H9 (cell line): ENCODE data around the gene RAET1G. TPM values are rescaled to one million over a fixed set of nuclear protein-coding genes. Genes with fewer than 3 reads are reported as not detected.

ENCODE experiments used
- DNase-seq: peaks from one replicate; pipeline ENCODE4 v3.0.0-alpha.2; 2017
- H2AFZ ChIP-seq: one replicate; pipeline ENCODE4 v1.6.1; 2013; ENCODE audit warnings: mild to moderate bottlenecking, low read length, control low read depth, moderate library complexity
- H2AK5ac ChIP-seq: 2 replicates; pipeline ENCODE4 v1.6.1; 2013; ENCODE audit warnings: low read length, control low read depth, mixed read lengths; ENCODE audit not compliant: insufficient read length
- H2BK120ac ChIP-seq: one replicate; pipeline ENCODE4 v1.6.1; 2013; ENCODE audit warnings: low read depth, mild to moderate bottlenecking, low read length, control low read depth, inconsistent platforms; ENCODE audit not compliant: poor library complexity, severe bottlenecking
- H2BK12ac ChIP-seq: 2 replicates; pipeline ENCODE4 v1.6.1; 2013; ENCODE audit warnings: low read length, control low read depth, mixed read lengths, low read depth; ENCODE audit not compliant: insufficient read length
- H2BK15ac ChIP-seq: 2 replicates; pipeline ENCODE4 v1.6.1; 2013; ENCODE audit warnings: low read depth, low read length, control low read depth
- H2BK20ac ChIP-seq: one replicate; pipeline ENCODE4 v1.6.1; 2013; ENCODE audit warnings: low read depth, mild to moderate bottlenecking, low read length, control low read depth, inconsistent platforms; ENCODE audit not compliant: poor library complexity, severe bottlenecking
- H2BK5ac ChIP-seq: 2 replicates; pipeline ENCODE4 v1.6.1; 2013; ENCODE audit warnings: low read length, control low read depth, mixed read lengths; ENCODE audit not compliant: insufficient read length
- H3K14ac ChIP-seq: 2 replicates; pipeline ENCODE4 v1.6.1; 2013; ENCODE audit warnings: low read length, control low read depth; ENCODE audit not compliant: insufficient read depth
- H3K18ac ChIP-seq: 2 replicates; pipeline ENCODE4 v1.6.1; 2013; ENCODE audit warnings: low read depth, mild to moderate bottlenecking, mixed read lengths, low read length, control low read depth; ENCODE audit not compliant: insufficient read length
- H3K23ac ChIP-seq: 2 replicates; pipeline ENCODE4 v1.6.1; 2013; ENCODE audit warnings: low read length, control low read depth, mixed read lengths, low read depth; ENCODE audit not compliant: insufficient read length
- H3K23me2 ChIP-seq: 2 replicates; pipeline ENCODE4 v1.6.1; 2013; ENCODE audit warnings: low read depth, mild to moderate bottlenecking, mixed read lengths, low read length, control low read depth; ENCODE audit not compliant: insufficient read length, poor library complexity, severe bottlenecking
- H3K27ac ChIP-seq: 2 replicates; pipeline ENCODE4 v1.5.1; 2013; ENCODE audit warnings: low read length, control low read depth, mixed read lengths, low read depth; ENCODE audit not compliant: insufficient read length
- H3K27me3 ChIP-seq: 2 replicates; pipeline ENCODE4 v1.6.1; 2013; ENCODE audit warnings: low read length, control low read depth, inconsistent platforms; ENCODE audit not compliant: insufficient read depth
- H3K4ac ChIP-seq: 2 replicates; pipeline ENCODE4 v1.6.1; 2013; ENCODE audit warnings: low read depth, mild to moderate bottlenecking, control low read depth, inconsistent platforms, low read length, moderate library complexity
- H3K4me1 ChIP-seq: 2 replicates; pipeline ENCODE4 v1.6.1; 2013; ENCODE audit warnings: low read length, control low read depth, inconsistent platforms; ENCODE audit not compliant: insufficient read depth
- H3K4me2 ChIP-seq: 2 replicates; pipeline ENCODE4 v1.6.1; 2013; ENCODE audit warnings: low read length, control low read depth, mixed read lengths; ENCODE audit not compliant: insufficient read length, insufficient read depth
- H3K56ac ChIP-seq: 2 replicates; pipeline ENCODE4 v1.6.1; 2013; ENCODE audit warnings: low read depth, mild to moderate bottlenecking, mixed read lengths, low read length, control low read depth; ENCODE audit not compliant: insufficient read length
- H3K79me1 ChIP-seq: 2 replicates; pipeline ENCODE4 v1.6.1; 2013; ENCODE audit warnings: low read depth, mild to moderate bottlenecking, moderate library complexity, low read length, control low read depth, inconsistent platforms; ENCODE audit not compliant: insufficient read depth, poor library complexity, severe bottlenecking
- H3K79me2 ChIP-seq: 2 replicates; pipeline ENCODE4 v1.6.1; 2013; ENCODE audit warnings: low read length, control low read depth, inconsistent platforms; ENCODE audit not compliant: insufficient read depth
- H3K9ac ChIP-seq: 2 replicates; pipeline ENCODE4 v1.6.1; 2013; ENCODE audit warnings: low read length, control low read depth, mixed read lengths; ENCODE audit not compliant: insufficient read length; ENCODE audit errors: extremely low read depth
- H3K9me3 ChIP-seq: one replicate; pipeline ENCODE4 v1.6.1; 2013; ENCODE audit warnings: low read depth, low read length, inconsistent platforms; ENCODE audit not compliant: control insufficient read depth
- H3T11ph ChIP-seq: one replicate; pipeline ENCODE4 v1.6.1; 2013; ENCODE audit warnings: mild to moderate bottlenecking, low read length, control low read depth, inconsistent platforms
- H4K20me1 ChIP-seq: one replicate; pipeline ENCODE4 v1.6.1; 2013; ENCODE audit not compliant: control insufficient read depth, insufficient read length, insufficient read depth
- H4K5ac ChIP-seq: 2 replicates; pipeline ENCODE4 v1.6.1; 2013; ENCODE audit warnings: low read depth, mild to moderate bottlenecking, mixed read lengths, low read length, control low read depth; ENCODE audit not compliant: insufficient read length
- H4K8ac ChIP-seq: replicated peaks from 2 replicates; pipeline ENCODE4 v1.6.1; 2013; ENCODE audit warnings: low read length, control low read depth, mixed read lengths, low read depth; ENCODE audit not compliant: insufficient read length
- H4K91ac ChIP-seq: 2 replicates; pipeline ENCODE4 v1.6.1; 2013; ENCODE audit warnings: low read depth, mild to moderate bottlenecking, moderate library complexity, mixed read lengths, low read length, control low read depth; ENCODE audit not compliant: insufficient read length
- H3K27ac Mint-ChIP-seq, 3 experiments: 2 replicates in 2 of 3; 3 replicates in 1 of 3; pipeline ENCODE4 v1.8.0; 2020 to 2021; ENCODE audit warnings: mixed read lengths in 3 of 3, mild to moderate bottlenecking in 1 of 3, moderate library complexity in 1 of 3
- H3K27me3 Mint-ChIP-seq: 2 replicates; pipeline ENCODE4 v1.8.0; 2021; ENCODE audit warnings: low read depth, mild to moderate bottlenecking, moderate library complexity, mixed read lengths
- H3K36me3 Mint-ChIP-seq, 3 experiments: 2 replicates in 2 of 3; 3 replicates in 1 of 3; pipeline ENCODE4 v1.8.0; 2020 to 2021; ENCODE audit warnings: low read depth in 3 of 3, mixed read lengths in 3 of 3; ENCODE audit not compliant: insufficient read depth in 1 of 3
- H3K4me1 Mint-ChIP-seq, 2 experiments: 2 replicates each; pipeline ENCODE4 v1.8.0; 2020; ENCODE audit warnings: mixed read lengths in 2 of 2
- H3K4me3 Mint-ChIP-seq, 2 experiments: 2 replicates in 1 of 2; 3 replicates in 1 of 2; pipeline ENCODE4 v1.8.0; 2020 to 2021; ENCODE audit warnings: mild to moderate bottlenecking in 2 of 2, mixed read lengths in 2 of 2, moderate library complexity in 1 of 2
- H3K9me3 Mint-ChIP-seq, 2 experiments: 2 replicates in 1 of 2; 3 replicates in 1 of 2; pipeline ENCODE4 v1.8.0; 2020; ENCODE audit warnings: mild to moderate bottlenecking in 2 of 2, mixed read lengths in 2 of 2, moderate library complexity in 1 of 2
- WGBS: extraction: QIAGEN DNeasy Blood & Tissue Kit; methylation state at CpG from one replicate; pipeline ENCODE4 v1.1.7; 2013; ENCODE audit warnings: missing lambda C conversion rate, low lambda C conversion rate, mixed read lengths; ENCODE audit not compliant: insufficient read length; ENCODE audit errors: extremely low coverage; 5-methylcytosine and 5-hydroxymethylcytosine counted together
- total RNA-seq: library from RNA; stranded (reverse); gene quantifications from 2 replicates; pipeline ENCODE4 v1.2.1, GENCODE V29; 2021
- TF ChIP-seq, protein P1 (sequence below): fragments of 200-600 bp; sonication (generic); conservative IDR thresholded peaks from 3 replicates; pipeline ENCODE4 v1.8.0; 2021; ENCODE audit warnings: antibody characterized with exemption, mild to moderate bottlenecking

RAET1G gene
- total RNA-seq, 1 experiment from 2014 or later = not detected

DNA sequence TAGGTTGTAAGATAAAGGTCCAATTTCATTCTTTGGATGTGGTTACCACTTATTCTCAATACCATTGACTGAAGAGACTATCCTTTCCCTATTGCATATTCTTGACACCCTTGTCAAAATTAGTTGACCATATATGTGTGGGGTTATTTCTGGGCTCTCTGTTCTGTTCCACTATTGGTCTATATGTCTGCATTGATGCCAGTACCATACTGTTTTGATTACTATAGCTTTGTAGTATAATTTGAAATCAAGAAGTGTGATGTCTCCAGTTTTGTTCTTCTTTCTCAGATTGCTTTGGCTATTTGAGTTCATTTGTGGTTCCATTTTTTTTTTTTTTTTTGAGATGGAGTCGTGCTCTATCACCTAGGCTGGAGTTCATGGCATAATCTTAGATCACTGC is 50.7 kb downstream of the RAET1G start:
- H2AK5ac ChIP-seq = no peak overlapping the region
- H2AFZ ChIP-seq = no peak overlapping the region
- H3K27ac ChIP-seq = no peak overlapping the region
- WGBS = no CpG with 5 or more reads among the region's 1 CpG
- no peak overlapping the region for H3T11ph ChIP-seq
- Mint-ChIP-seq H3K4me3 (no peak overlapping the region), H3K27me3 (peaks cover 13% of the 10 kb centered on the region), H3K9me3 (peaks cover 8 to 11% of the 10 kb centered on the region in 2 experiments; a peak in 4 of 5 replicates), H3K27ac (no peak overlapping the region), H3K36me3 (peaks cover 0 to 2% (median 0%) of the 10 kb centered on the region in 3 experiments; a peak in 2 of 7 replicates), H3K4me1 (peaks cover 11 to 13% of the 10 kb centered on the region in 2 experiments)
- H4K20me1 ChIP-seq = no peaks in the 10 kb centered on the region
- no peak overlapping the region for H4K91ac ChIP-seq
- H3K4ac ChIP-seq = no peak overlapping the region
- H3K79me1 ChIP-seq = no peaks in the 10 kb centered on the region
- no peak overlapping the region for H3K9ac ChIP-seq
- no peak overlapping the region for H2BK20ac ChIP-seq
- no peak overlapping the region for H2BK15ac ChIP-seq
- H4K8ac ChIP-seq = no peak overlapping the region
- H3K9me3 ChIP-seq = no peaks in the 10 kb centered on the region
- no peaks in the 10 kb centered on the region for H3K79me2 ChIP-seq
- H3K23me2 ChIP-seq = no peaks in the 10 kb centered on the region
- no peak overlapping the region for H3K4me2 ChIP-seq
- no peak for DNase-seq
- H2BK12ac ChIP-seq = no peak overlapping the region
- H2BK120ac ChIP-seq = no peak overlapping the region
- no peak overlapping the region for H3K56ac ChIP-seq
- H2BK5ac ChIP-seq = no peak overlapping the region
- no peak overlapping the region for H3K14ac ChIP-seq
- no peaks in the 10 kb centered on the region for H3K4me1 ChIP-seq
- TF ChIP-seq, protein P1, sequence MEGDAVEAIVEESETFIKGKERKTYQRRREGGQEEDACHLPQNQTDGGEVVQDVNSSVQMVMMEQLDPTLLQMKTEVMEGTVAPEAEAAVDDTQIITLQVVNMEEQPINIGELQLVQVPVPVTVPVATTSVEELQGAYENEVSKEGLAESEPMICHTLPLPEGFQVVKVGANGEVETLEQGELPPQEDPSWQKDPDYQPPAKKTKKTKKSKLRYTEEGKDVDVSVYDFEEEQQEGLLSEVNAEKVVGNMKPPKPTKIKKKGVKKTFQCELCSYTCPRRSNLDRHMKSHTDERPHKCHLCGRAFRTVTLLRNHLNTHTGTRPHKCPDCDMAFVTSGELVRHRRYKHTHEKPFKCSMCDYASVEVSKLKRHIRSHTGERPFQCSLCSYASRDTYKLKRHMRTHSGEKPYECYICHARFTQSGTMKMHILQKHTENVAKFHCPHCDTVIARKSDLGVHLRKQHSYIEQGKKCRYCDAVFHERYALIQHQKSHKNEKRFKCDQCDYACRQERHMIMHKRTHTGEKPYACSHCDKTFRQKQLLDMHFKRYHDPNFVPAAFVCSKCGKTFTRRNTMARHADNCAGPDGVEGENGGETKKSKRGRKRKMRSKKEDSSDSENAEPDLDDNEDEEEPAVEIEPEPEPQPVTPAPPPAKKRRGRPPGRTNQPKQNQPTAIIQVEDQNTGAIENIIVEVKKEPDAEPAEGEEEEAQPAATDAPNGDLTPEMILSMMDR = no peak
- H4K5ac ChIP-seq = no peak overlapping the region
- no peak overlapping the region for H3K23ac ChIP-seq
- H3K18ac ChIP-seq = no peak overlapping the region
- H3K27me3 ChIP-seq = no peaks in the 10 kb centered on the region
